ENCODE data around the gene CHRNA9. TPM values are rescaled to one million over a fixed set of nuclear protein-coding genes. Genes with fewer than 3 reads are reported as not detected.

Gene CHRNA9
- total RNA-seq, 4 donors from 2014 or later: 0.11 TPM; not detected in 3

DNA sequence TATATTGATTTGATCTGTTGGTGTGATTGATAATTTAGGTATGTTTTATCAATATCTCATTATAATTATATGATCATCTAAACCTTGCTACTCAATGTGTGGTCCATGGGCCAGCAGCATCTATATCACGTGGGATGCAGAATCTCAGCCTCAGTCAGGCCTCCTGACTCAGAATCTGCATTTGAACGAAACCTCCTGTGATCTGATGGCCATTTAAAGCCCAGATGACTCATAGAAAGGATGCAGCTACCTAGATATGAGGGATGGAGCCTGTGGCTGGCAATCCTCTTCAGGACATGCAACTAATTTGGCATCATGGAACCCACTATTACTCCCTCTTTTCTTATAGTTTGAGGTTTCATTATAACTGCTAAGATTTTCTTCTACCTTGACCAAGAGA is 11.3 kb upstream of the CHRNA9 start:
- H3K27ac ChIP-seq: no peak overlapping the region
- 86 to 94% methylated on average over 2 of the region's 2 CpGs for WGBS, 2 donors
- no peak for DNase-seq

DNA sequence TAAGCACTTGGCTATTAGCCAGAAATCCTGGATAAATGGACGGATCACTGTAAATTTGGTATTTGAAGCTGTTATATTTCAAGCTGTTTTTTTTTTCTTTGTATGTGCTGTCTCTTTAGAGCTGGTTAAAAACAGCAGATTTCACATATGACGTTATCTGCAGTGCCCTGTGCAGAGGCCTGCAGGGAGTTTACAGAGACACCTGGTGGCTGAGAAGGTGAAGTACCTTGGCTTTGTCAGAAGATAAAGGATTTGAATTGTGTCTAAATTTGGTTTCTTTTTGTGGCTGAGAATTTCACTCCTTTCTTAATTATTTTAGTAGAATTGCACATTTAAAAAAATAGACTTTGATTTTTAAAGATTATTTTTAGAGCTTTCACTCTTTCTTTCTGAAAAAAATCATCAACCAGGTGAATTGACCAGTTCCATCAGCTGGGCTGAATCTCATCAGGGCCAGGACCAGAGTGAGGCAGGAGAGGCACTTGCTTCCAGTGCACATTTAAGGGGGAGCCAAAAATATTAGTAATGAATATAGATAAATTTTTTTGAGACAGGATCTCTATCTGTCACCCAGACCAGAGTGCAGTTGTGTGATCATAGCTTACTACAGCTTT is 9.6 kb upstream of the CHRNA9 start:
- 5 to 10% methylated on average over 2 of the region's 2 CpGs for WGBS, 2 donors
- intact Hi-C loops (cut with DNase I): no loop called here

More for the DNA sequence above, 11.3 kb upstream of the CHRNA9 start:
- intact Hi-C loops (cut with DNase I): no loop called here
- TF ChIP-seq POLR2A (IDR thresholded peaks at IDR 0.05): no peak
- TF ChIP-seq, protein P1, sequence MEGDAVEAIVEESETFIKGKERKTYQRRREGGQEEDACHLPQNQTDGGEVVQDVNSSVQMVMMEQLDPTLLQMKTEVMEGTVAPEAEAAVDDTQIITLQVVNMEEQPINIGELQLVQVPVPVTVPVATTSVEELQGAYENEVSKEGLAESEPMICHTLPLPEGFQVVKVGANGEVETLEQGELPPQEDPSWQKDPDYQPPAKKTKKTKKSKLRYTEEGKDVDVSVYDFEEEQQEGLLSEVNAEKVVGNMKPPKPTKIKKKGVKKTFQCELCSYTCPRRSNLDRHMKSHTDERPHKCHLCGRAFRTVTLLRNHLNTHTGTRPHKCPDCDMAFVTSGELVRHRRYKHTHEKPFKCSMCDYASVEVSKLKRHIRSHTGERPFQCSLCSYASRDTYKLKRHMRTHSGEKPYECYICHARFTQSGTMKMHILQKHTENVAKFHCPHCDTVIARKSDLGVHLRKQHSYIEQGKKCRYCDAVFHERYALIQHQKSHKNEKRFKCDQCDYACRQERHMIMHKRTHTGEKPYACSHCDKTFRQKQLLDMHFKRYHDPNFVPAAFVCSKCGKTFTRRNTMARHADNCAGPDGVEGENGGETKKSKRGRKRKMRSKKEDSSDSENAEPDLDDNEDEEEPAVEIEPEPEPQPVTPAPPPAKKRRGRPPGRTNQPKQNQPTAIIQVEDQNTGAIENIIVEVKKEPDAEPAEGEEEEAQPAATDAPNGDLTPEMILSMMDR (IDR thresholded peaks at IDR 0.05): no peak
- no peaks in the 10 kb centered on the region for H3K36me3 ChIP-seq
- H3K9me3 ChIP-seq: no peaks in the 10 kb centered on the region
- no peaks in the 10 kb centered on the region for H3K27me3 ChIP-seq
- no peak overlapping the region for H3K4me3 ChIP-seq (replicated peaks in 1 of 3)
- peaks cover 0 to 8% of the 10 kb centered on the region in 2 donors for H3K4me1 ChIP-seq

DNA sequence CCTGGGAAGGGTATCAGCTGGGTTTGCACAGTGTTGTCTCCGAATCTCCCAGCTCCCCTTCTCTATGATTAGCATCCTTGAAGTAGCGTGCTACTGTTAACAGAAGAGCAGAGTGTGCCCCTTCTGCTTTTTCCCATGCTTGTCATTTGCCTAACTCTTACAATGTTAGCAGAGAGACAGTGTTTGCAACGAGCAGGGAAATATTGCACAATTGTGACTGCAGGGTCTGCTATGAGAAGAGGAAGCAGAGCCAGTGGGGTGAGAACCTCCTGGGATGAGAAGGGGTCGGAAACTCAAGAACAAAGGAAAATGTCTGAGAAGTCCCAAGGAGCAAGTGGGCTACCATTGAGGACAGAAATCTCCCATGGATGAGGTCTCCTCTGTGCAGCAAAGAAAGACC is 7.8 kb upstream of the CHRNA9 start:
- no peaks in the 10 kb centered on the region for H3K27me3 ChIP-seq
- H3K9me3 ChIP-seq: no peaks in the 10 kb centered on the region
- TF ChIP-seq, protein P1 (IDR thresholded peaks at IDR 0.05): no peak
- TF ChIP-seq POLR2A (IDR thresholded peaks at IDR 0.05): no peak
- no peak overlapping the region for H3K4me3 ChIP-seq (replicated peaks in 1 of 3)
- intact Hi-C loops (cut with DNase I): no loop called here
- peaks cover 13 to 22% of the 10 kb centered on the region in 2 donors for H3K4me1 ChIP-seq
- no peaks in the 10 kb centered on the region for H3K36me3 ChIP-seq
- DNase-seq: no peak
- WGBS, 2 donors: 70 to 73% methylated on average over 4 of the region's 4 CpGs
- peak overlapping the region in 1 of 3 donors; percentile 33 for H3K27ac ChIP-seq

More for the DNA sequence above, 9.6 kb upstream of the CHRNA9 start:
- no peaks in the 10 kb centered on the region for H3K27me3 ChIP-seq
- H3K36me3 ChIP-seq: no peaks in the 10 kb centered on the region
- DNase-seq: peak; percentile 58 to 66
- peaks cover 6 to 15% of the 10 kb centered on the region in 2 donors for H3K4me1 ChIP-seq
- no peaks in the 10 kb centered on the region for H3K9me3 ChIP-seq
- H3K27ac ChIP-seq: peak overlapping the region in 1 of 3 donors; percentile 30
- TF ChIP-seq, protein P1 (IDR thresholded peaks at IDR 0.05): peak; percentile 46 to 89 (median 82)
- no peak for TF ChIP-seq POLR2A (IDR thresholded peaks at IDR 0.05)
- no peak overlapping the region for H3K4me3 ChIP-seq (replicated peaks in 1 of 3)

DNA sequence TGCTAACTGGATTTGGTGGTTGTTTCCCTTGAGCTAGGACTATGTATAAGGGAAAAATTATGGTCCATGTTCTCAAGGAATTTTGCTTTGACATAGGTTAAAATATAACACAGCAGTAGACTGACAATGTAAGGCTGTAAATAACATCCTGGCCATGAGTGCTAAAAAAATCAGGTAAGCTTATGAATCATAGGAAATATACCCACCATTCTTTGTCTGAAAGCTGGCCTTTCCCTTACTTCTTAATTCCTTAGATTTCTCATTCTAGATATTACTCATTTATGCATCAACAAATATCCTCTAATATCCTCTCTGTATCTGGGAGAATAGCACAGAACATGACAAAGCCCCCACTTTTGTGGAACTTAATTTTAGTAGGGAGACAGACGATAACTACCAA is 6.8 kb upstream of the CHRNA9 start:
- Histone ChIP-seq H3K27me3 (no peaks in the 10 kb centered on the region), H3K27ac (no peak overlapping the region), H3K4me3 (replicated peaks in 1 of 3) (no peak overlapping the region), H3K36me3 (no peaks in the 10 kb centered on the region), H3K4me1 (peaks cover 13 to 22% of the 10 kb centered on the region in 2 donors), H3K9me3 (no peaks in the 10 kb centered on the region)
- intact Hi-C loops (cut with DNase I): no loop called here
- TF ChIP-seq POLR2A (IDR thresholded peaks at IDR 0.05): no peak
- TF ChIP-seq, protein P1 (IDR thresholded peaks at IDR 0.05): no peak
- DNase-seq: no peak
- WGBS, 2 donors: 96 to 97% methylated on average over 1 of the region's 1 CpG

DNA sequence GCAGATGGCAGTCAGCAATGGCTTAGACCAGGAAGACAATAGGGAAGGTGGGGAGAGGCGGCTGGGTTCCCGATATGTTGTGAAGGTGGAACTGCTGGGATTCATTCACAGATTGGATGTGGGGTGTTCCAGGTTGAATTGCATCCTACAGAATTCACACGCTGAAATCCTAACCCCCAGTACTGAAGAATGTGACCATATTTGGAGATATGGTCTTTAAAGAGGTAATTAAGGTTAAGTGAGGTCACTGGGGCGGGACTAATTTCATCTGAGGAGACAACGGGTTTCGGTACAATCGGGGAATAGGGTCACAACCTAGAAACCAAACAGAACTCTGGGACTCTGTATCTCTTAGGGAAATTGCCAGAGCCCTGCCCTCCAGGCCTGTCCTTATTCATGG is 5.3 kb upstream of the CHRNA9 start:
- H3K4me3 ChIP-seq (replicated peaks in 1 of 3): no peak overlapping the region
- H3K4me1 ChIP-seq: peaks cover 19 to 29% of the 10 kb centered on the region in 2 donors
- DNase-seq: no peak
- TF ChIP-seq, protein P1 (IDR thresholded peaks at IDR 0.05): no peak
- no peak for TF ChIP-seq POLR2A (IDR thresholded peaks at IDR 0.05)
- no peaks in the 10 kb centered on the region for H3K27me3 ChIP-seq
- peak overlapping the region; percentile 67 to 90 (median 76) for H3K27ac ChIP-seq
- WGBS, 2 donors: 83 to 88% methylated on average over 7 of the region's 7 CpGs
- H3K36me3 ChIP-seq: no peaks in the 10 kb centered on the region
- intact Hi-C loops (cut with DNase I): no loop called here
- H3K9me3 ChIP-seq: no peaks in the 10 kb centered on the region

Measured in thyroid gland (tissue), 4 donors.